Stimulated activated CD4-positive, alpha-beta T cell treated with anti-CD3 and anti-CD28 coated beads, Interleukin-2, amount 100 ng/mL, for 24 hours (primary cell): ENCODE data around the gene CNN2.

Source experiments
- DNase-seq, 2 donors: peaks; one replicate each; pipeline ENCODE4 v3.0.0-alpha.2; 2020

The CNN2 gene

DNA sequence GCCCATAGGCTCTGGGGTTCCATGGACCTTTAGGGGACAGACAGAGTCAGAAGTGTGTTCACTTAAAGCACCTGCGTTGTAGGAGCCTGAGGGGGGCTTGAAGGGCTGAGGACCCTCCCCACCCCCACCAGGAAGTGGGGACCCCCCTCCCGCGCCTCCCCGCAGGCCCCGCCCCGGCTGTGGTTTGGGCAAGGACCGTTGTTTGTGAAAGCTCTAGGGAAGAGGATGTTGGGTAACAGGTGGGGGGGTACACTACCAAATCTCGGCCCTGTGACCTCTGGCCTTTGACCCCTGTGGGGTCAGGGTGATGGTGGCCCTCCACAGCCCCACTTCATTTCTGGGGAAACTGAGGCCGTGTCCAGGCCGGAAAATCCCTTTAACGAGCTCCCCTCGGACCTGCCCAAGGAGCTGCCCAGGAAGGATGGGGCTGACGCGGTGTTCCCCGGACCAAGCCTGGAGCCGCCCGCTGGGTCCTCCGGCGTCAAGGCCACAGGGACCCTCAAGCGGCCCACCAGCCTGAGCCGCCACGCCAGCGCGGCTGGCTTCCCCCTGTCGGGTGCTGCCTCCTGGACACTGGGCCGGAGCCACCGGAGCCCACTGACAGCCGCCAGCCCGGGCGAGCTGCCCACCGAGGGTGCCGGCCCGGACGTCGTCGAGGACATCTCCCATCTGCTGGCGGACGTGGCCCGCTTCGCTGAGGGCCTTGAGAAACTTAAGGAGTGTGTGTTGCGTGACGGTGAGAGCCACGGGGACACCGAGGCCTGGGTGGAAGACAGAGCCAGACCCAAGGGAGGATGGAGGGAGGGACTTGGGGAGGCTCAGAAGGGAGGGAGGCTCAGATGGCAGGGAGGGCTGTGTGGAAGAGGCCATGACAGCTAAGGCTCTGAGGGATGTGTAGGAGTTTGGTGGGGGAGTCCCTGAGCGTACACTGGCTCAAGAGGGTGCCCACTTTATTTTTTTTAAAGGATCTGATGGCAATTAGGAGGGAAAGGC, 41.9 kb downstream of the CNN2 start:
- peak in 1 of 2 donors; percentile 66 for DNase-seq

- peak in 1 of 2 donors; percentile 66 for DNase-seq
Measured at GRCh38 chr19:1069009-1069779, 42.8 kb downstream of the CNN2 start.

GRCh38 chr19:1070576-1070930, 44.1 kb downstream of the CNN2 start:
- no peak for DNase-seq

DNA sequence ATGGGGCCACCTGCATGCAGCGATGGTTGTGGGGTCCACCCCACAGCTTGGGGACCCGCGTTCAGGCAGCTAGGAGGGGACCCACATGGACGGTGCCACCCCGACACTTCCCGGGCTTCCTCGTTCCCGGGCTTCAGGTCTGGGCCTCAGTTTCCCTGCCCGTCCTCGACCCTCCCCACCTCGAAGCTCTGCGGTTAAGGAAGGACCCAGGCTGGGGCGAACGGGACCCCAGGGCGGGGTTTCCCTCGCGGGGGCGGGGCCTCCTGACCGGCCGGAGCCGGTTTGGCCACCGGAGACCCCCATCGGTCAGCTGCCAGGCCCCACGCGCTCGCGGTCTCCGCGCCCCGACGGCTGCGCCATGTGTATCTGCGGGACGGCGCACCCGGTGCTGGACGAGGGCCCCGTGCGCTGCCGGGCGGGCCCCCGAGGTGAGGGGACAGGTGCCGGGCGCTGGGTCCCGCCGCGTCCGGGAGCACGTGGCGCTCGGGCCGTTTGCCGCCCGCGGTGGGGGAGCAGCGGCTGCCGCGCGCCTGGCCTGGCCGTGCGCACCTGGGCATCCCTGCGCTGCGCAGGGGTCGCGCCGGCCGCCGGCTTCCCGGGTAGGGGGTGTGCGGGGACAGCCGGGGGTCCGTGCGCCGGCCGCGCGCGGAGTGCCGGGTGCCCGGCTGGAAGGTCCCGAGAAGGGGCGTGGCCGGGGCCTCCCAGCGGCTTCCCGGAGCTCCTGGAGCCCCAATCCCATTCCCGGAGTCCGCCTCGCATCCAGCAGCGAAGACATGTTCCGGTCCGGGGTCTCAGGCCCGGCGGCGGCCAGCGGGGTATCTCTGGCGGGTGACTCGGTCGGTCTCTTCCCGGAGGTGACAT, 44.8 kb downstream of the CNN2 start:
- DNase-seq: no peak

DNA sequence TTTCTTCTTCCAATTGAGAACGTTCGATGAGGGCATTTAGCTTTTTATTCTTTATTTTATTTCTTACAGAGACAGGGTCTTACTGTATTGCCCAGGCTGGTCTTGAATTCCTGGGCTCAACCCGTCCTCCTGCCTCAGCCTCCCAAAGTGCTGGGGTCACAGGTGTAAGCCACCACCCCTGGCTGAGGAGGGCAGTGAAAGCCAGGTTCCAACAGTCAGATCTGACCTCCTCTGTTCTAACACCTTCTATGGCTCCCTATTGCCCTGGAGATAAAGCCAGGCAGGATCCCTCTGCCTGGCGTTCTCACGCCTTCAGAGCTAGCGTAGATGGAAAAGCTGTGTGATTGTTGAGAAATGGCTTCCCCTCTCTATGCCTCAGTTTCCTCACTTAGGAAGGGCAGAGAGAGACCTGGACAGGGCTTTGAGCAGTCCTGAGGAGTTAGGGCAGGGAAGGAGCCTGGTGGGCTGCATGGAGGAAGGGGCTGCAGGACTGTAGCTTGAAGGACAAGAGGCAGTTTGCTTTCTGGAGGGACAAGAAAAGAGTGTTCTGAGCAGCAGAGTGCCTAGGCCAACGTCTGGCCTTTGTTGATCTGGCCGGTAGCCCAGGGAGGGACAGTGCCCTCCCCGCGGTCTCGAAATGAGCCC, 46.1 kb downstream of the CNN2 start:
- DNase-seq: no peak

- no peak for DNase-seq
Measured at GRCh38 chr19:1073063-1073955, 46.9 kb downstream of the CNN2 start.

GRCh38 chr19:1073956-1074517, 47.6 kb downstream of the CNN2 start:
- no peak for DNase-seq

DNA sequence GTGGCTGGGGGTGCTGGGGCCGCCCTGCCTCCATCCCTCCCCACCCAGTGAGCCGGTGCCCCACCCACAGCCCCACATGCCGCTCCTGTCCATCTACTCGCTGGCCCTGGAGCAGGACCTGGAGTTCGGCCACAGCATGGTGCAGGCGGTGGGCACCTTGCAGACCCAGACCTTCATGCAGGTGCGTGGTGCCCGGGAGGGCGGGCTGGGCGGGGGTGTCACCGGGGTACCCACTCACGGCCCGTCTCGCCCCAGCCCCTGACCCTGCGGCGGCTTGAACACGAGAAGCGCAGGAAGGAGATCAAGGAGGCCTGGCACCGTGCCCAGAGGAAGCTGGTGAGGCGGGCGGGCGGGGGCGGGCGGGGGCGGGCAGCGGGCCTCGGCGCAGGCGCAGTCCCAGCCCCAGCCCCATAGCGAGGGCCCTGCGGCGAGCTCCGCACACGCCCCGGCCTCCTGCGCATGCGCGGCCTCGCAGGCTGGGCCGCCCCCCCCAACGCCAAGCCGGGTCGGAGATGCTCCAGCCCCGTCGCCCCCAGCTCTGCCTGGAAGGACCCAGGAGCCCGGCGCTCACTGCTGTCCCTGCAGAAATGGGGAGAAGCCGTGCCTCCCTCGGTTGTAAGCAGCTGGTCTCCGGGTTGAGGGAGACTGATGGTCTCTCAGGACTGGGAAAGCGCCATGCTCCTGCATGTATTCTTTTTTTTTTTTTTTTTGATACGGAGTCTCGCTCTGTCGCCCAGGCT, 48.3 kb downstream of the CNN2 start:
- DNase-seq: peak; percentile 82 to 90

- no peak for DNase-seq
Measured at GRCh38 chr19:1076046-1076386, 49.6 kb downstream of the CNN2 start.

DNA sequence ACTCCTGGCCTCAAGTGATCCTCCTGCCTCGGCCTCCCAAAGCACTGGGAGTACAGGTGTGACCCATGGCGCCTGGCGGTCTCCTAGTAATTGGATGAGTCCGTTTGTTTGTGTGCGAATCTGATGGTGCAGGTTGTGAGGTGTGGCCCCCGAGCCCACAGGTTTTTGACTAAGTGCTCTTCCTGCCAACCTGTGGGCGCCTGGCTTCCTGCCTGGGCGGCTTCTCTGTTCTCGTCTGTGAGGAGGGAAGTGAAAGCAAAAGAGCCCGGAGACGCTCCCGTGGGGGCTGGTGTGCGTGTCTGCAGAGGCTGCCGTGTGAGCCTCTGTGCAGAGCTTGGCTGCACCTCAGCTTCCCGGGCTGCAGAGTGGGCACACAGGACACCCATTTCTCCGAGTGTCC, 50.5 kb downstream of the CNN2 start:
- DNase-seq: peak; percentile 89 to 91

GRCh38 chr19:1079566-1080111, 53.2 kb downstream of the CNN2 start:
- peak; percentile 78 to 86 for DNase-seq

DNA sequence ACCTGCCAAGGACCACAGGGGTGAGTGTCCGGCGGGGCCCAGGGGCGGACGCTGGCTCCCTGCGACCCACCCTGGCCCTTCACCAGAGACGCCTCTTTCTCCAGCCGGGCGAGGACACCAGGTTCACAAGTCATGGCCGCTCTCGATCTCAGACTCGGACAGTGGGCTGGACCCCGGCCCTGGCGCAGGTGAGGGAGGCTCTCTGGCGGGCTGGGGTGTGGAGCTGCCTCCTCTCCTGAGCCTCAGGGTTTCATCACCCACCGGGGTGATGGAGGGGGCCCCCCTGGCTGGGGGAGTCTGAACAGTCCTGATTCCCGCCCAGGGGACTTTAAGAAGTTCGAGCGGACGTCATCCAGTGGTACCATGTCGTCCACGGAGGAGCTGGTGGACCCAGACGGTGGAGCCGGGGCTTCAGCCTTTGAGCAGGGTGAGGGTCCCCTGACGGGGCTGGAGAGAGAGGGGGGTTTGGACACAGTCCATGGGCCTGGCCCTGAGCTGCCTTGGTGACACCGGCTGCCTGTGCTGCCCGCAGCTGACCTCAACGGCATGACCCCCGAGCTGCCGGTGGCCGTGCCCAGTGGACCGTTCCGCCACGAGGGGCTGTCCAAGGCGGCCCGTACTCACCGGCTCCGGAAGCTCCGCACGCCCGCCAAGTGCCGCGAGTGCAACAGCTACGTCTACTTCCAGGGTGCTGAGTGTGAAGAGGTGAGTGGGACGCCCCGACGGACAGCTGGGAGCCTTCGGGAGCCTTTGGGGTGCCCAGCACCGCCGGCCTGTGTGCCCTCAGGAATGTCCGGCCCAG, 54.2 kb downstream of the CNN2 start:
- no peak for DNase-seq

GRCh38 chr19:1081301-1082164, 55.1 kb downstream of the CNN2 start:
- no peak for DNase-seq

DNA sequence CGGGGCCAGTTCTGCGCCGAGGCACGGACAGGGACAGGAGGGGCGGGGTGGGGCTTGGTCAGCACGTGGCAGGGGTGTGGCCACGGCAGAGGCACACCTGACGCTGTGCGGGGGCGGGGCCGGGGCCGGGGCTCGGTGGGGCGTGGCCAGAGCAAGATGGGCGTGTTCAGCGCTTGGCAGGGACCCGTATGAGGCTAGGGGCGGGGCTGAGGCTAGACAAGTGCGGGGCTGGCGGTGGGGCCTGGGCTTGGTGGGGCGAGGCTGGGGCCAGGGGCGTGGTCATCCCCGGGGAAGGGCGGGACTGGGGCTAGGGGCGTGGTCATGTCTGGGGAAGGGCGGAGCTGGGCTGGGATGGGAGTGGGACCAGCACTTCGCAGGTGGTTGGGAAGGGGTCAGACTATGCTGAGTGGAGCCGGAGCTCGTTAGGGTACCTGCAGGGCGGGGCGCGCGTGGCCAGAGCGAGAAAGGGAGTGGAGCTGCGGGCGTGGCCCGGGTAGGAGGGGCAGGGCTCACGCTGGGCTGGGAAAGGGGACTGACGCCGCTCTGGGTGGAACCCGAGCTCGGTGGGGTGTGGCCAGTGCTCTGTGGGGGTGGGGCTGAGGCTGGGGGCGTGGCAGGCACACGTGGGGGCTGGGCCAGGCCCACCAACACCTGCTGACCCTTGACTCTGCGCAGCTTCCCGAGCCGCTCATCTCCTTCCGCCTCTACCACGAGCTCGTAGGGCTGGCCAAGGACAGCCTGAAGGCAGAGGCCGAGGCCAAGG, 55.9 kb downstream of the CNN2 start:
- DNase-seq: peak; percentile 75 to 85

DNA sequence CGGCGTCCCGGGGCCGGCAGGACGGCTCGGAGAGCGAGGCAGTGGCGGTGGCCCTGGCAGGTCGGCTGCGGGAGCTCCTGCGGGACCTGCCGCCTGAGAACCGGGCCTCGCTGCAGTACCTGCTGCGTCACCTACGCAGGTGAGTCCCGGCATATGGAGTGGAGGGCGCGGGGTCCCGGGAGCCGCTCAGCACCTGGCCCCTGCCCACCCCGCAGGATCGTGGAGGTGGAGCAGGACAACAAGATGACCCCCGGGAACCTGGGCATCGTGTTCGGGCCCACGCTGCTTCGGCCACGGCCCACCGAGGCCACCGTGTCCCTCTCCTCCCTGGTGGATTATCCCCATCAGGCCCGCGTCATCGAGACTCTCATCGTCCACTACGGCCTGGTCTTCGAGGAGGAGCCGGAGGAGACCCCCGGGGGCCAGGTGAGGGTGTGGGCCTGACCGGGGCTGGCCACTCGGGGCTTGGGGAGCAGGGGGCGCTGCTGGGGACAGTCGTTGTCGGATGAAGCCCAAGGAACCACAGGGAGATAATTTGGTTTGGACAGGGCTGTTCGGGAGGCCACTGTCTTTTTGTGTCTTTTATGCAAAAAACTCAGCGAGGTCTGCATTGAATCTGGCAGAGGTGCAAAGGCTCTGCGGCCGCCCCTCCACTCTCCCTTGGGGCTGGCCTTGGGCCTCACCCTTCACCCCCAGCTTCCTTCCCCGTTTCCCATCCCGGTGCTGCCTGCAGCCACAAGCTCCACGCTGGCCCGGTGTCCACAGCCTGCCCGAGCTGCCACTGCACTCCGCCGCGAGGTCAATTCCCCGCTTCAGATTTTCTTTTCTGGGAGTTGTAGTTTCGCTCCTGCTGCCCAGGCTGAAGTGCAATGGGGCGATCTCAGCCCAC, 56.8 kb downstream of the CNN2 start:
- DNase-seq: no peak
